ENCODE data around the gene MED10.
A peak's percentile ranks its signal among the peaks of the same experiment; 100 is the strongest.

Gene MED10

GRCh38 chr5:6377905-6378765 lies at the start of gene MED10:
Gene MED10, minus strand, starts transcription at chr5:6378547. Its CDS starts 64 bp downstream, at chr5:6378483.
- peak; percentile 94 for DNase-seq (ENCODE audit: low spot score)

GRCh38 chr5:6427694-6428093 lies 49.3 kb upstream of the MED10 start:
- no peak for DNase-seq (ENCODE audit: low spot score)

GRCh38 chr5:6424700-6425099 lies 46.4 kb upstream of the MED10 start:
- no peak for DNase-seq (ENCODE audit: low spot score)

GRCh38 chr5:6424110-6424659 lies 45.8 kb upstream of the MED10 start:
- no peak for DNase-seq (ENCODE audit: low spot score)

- no peak for DNase-seq (ENCODE audit: low spot score)
These were observed 45.2 kb upstream of the MED10 start for GRCh38 chr5:6423327-6424109.

GRCh38 chr5:6419340-6419852 lies 41.0 kb upstream of the MED10 start:
- DNase-seq (ENCODE audit: low spot score), result no peak

- DNase-seq (ENCODE audit: low spot score), result no peak
These were observed 40.4 kb upstream of the MED10 start for GRCh38 chr5:6418679-6419276.

- no peak for DNase-seq (ENCODE audit: low spot score)
These were observed 39.3 kb upstream of the MED10 start for GRCh38 chr5:6417657-6418056.

GRCh38 chr5:6412811-6413210 lies 34.5 kb upstream of the MED10 start:
- DNase-seq (ENCODE audit: low spot score), result no peak

- DNase-seq (ENCODE audit: low spot score), result no peak
These were observed 32.8 kb upstream of the MED10 start for GRCh38 chr5:6411141-6411540.

GRCh38 chr5:6410421-6410820 lies 32.1 kb upstream of the MED10 start:
- DNase-seq (ENCODE audit: low spot score), result no peak

- DNase-seq (ENCODE audit: low spot score), result no peak
These were observed 30.5 kb upstream of the MED10 start for GRCh38 chr5:6408627-6409446.

- DNase-seq (ENCODE audit: low spot score), result no peak
These were observed 29.9 kb upstream of the MED10 start for GRCh38 chr5:6408260-6408596.

- DNase-seq (ENCODE audit: low spot score), result no peak
These were observed 29.4 kb upstream of the MED10 start for GRCh38 chr5:6407558-6408259.

- DNase-seq (ENCODE audit: low spot score), result no peak
These were observed 27.2 kb upstream of the MED10 start for GRCh38 chr5:6405591-6405990.

GRCh38 chr5:6404129-6404528 lies 25.8 kb upstream of the MED10 start:
- DNase-seq (ENCODE audit: low spot score), result no peak

GRCh38 chr5:6403416-6403815 lies 25.1 kb upstream of the MED10 start:
- no peak for DNase-seq (ENCODE audit: low spot score)

- no peak for DNase-seq (ENCODE audit: low spot score)
These were observed 24.6 kb upstream of the MED10 start for GRCh38 chr5:6402939-6403338.

GRCh38 chr5:6401410-6401809 lies 23.1 kb upstream of the MED10 start:
- DNase-seq (ENCODE audit: low spot score), result no peak

- DNase-seq (ENCODE audit: low spot score), result no peak
These were observed 21.9 kb upstream of the MED10 start for GRCh38 chr5:6399980-6400910.
